ENCODE measurements around the gene MTHFR. TPM values are rescaled to one million over a fixed set of nuclear protein-coding genes. Genes with fewer than 3 reads are reported as not detected.

MTHFR gene
- total and polyA plus RNA-seq, 2 of the 8 experiments (the other 6 are each of a cell fraction or from before 2014, with no cell fraction given) = 8.7 to 18.5 TPM

- Histone ChIP-seq H2BK5ac (ENCODE audit: low read depth, low read length) (no peak overlapping the region), H4K91ac (replicated peaks; ENCODE audit: insufficient read length, low read length) (no peak overlapping the region), H2BK120ac (replicated peaks; ENCODE audit: low read depth, low read length) (no peak overlapping the region), H3K79me1 (ENCODE audit: low read depth, low read length) (no peaks in the 10 kb centered on the region), H3K18ac (ENCODE audit: extremely low read depth, low read length) (no peak overlapping the region), H3K56ac (replicated peaks; ENCODE audit: insufficient read length, low read depth, low read length) (no peak overlapping the region), H3K4me3 (ENCODE audit: extremely low read depth in 1 of 4, insufficient read depth in 2 of 4, low read depth in 3 of 4, low read length in 4 of 4) (no peak overlapping the region), H2AK5ac (ENCODE audit: low read depth, low read length) (no peak overlapping the region), H2BK12ac (ENCODE audit: low read depth, low read length) (no peak overlapping the region), H3K27me3 (replicated peaks in 1 of 4; ENCODE audit: control insufficient read depth in 3 of 4, extremely low read depth in 1 of 4, insufficient read depth in 3 of 4, low read length in 3 of 4) (no peaks in the 10 kb centered on the region; a peak in 1 of 7 replicates), H4K5ac (ENCODE audit: insufficient read length, low read depth, low read length) (no peak overlapping the region), H3K4me1 (replicated peaks in 1 of 4; ENCODE audit: control insufficient read depth in 3 of 4, insufficient read depth in 4 of 4, low read length in 3 of 4) (peaks cover 0 to 16% (median 5%) of the 10 kb centered on the region in 4 experiments; a peak in 5 of 7 replicates), H3K79me2 (ENCODE audit: control insufficient read depth in 1 of 2, insufficient read depth in 2 of 2, low read length in 2 of 2) (no peaks in the 10 kb centered on the region), H2BK20ac (ENCODE audit: low read length) (no peak overlapping the region), H3K23ac (ENCODE audit: insufficient read length) (no peak overlapping the region), H2BK15ac (ENCODE audit: low read length) (no peak overlapping the region), H3K9me3 (ENCODE audit: insufficient read depth in 2 of 2, low read depth in 1 of 2, low read length in 1 of 2) (no peaks in the 10 kb centered on the region), H3K27ac (ENCODE audit: low read depth, low read length) (no peak overlapping the region), H3K4ac (replicated peaks; ENCODE audit: insufficient read length, low read depth, low read length) (no peak overlapping the region), H3K9ac (replicated peaks in 1 of 4; ENCODE audit: extremely low read depth in 1 of 4, low read depth in 3 of 4, low read length in 3 of 4) (no peak overlapping the region), H3K14ac (ENCODE audit: insufficient read length) (no peak overlapping the region), H4K8ac (ENCODE audit: extremely low read depth, insufficient read depth, low read length) (no peak overlapping the region), H3K23me2 (ENCODE audit: low read depth, low read length) (no peaks in the 10 kb centered on the region; the same call in 1 of the 2 replicates), H3K36me3 (ENCODE audit: control insufficient read depth in 2 of 4, insufficient read depth in 4 of 4, low read length in 3 of 4) (peaks cover under 1 to 22% (median 10%) of the 10 kb centered on the region in 4 experiments; a peak in 6 of 8 replicates), H2AFZ (ENCODE audit: low read length) (no peak overlapping the region), H3K4me2 (ENCODE audit: insufficient read depth in 1 of 2, low read depth in 2 of 2, low read length in 2 of 2) (no peak overlapping the region), H4K20me1 (replicated peaks in 1 of 2; ENCODE audit: control insufficient read depth in 1 of 2, insufficient read depth in 2 of 2, low read length in 2 of 2) (peaks cover 0 to 7% of the 10 kb centered on the region in 2 experiments)
- POLR2A ChIA-PET (ENCODE audit: partially characterized antibody) = interaction anchor here (0.7 to 3.6 kb wide), 8 partner anchors 11 to 158 kb away, joined by 3 to 21 read pairs (median 6); partner anchors contain the start of genes AGTRAP and FBXO6
- CTCF ChIA-PET (ENCODE audit: partially characterized antibody) = interaction anchor here (2.0 to 3.1 kb wide), 2 partner anchors 32 to 87 kb away, joined by 9 to 11 read pairs; partner anchors contain the start of gene FBXO6
- DNase-seq (ENCODE audit: low read depth in 1 of 2, low spot score in 2 of 2) (no peak), FAIRE-seq (no peak)
- 92% methylated on average over 9 of the region's 9 CpGs; no CpG with 5 or more reads in 1 of the 2 experiments for WGBS, 2 experiments (ENCODE audit: extremely low coverage in 1 of 2, insufficient coverage in 1 of 2, insufficient read length in 1 of 2, insufficient replicate concordance in 2 of 2, low coverage in 1 of 2, low lambda C conversion rate in 2 of 2, missing lambda C conversion rate in 1 of 2)
- TF ChIP-seq ZNF274 (IDR thresholded peaks at IDR 0.05; ENCODE audit: borderline replicate concordance, extremely low read depth, low read length) (no peak), TAF1 (IDR thresholded peaks at IDR 0.05; ENCODE audit: low read depth, low read length) (no peak), CHD1 (IDR thresholded peaks at IDR 0.05; ENCODE audit: low read depth, low read length) (no peak), SUZ12 (IDR thresholded peaks at IDR 0.05; ENCODE audit: low read length) (no peak), TEAD4 (IDR thresholded peaks at IDR 0.05; ENCODE audit: low read depth, low read length) (no peak), POU5F1 (IDR thresholded peaks at IDR 0.05; ENCODE audit: low read depth, low read length) (no peak)
- TF ChIP-seq, protein P1, sequence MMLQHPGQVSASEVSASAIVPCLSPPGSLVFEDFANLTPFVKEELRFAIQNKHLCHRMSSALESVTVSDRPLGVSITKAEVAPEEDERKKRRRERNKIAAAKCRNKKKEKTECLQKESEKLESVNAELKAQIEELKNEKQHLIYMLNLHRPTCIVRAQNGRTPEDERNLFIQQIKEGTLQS (IDR thresholded peaks at IDR 0.05; ENCODE audit: insufficient read depth, low read depth, low read length) = no peak
These were observed 54.7 kb downstream of the MTHFR start for GRCh38 chr1:11751087-11751486.

All from H1 (cell line).